ENCODE measurements around the gene KCNH1. TPM values are rescaled to one million over a fixed set of nuclear protein-coding genes. Genes with fewer than 3 reads are reported as not detected.

Gene KCNH1
- total RNA-seq, 4 donors from 2014 or later = 0.53 to 16.5 (median 2.4) TPM

DNA sequence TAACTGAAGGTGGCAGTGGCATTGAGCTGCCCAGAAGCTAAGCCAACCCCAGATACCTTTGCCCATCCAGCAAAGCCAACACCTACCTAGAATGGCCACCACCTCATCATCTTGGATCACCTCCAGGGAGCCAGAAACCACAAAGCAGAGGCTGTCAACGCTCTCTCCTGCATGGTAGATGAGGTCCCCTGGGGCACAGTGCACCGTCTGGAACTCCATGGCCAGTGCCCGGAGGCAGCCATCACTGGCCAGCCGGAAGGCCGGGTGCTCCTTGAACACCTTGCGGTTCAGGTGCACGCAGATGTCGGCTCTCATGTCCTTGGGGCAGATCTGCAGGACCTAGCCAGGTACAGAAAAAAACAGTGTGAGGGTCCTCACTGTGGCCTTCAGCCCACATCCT lies 336.5 kb downstream of the KCNH1 start:
- Histone ChIP-seq H3K27me3 (no peaks in the 10 kb centered on the region), H3K9me3 (no peaks in the 10 kb centered on the region), H3K27ac (no peak overlapping the region), H3K4me3 (no peak overlapping the region), H3K36me3 (no peaks in the 10 kb centered on the region), H3K4me1 (no peaks in the 10 kb centered on the region)
- DNase-seq = no peak
- TF ChIP-seq, protein P1, sequence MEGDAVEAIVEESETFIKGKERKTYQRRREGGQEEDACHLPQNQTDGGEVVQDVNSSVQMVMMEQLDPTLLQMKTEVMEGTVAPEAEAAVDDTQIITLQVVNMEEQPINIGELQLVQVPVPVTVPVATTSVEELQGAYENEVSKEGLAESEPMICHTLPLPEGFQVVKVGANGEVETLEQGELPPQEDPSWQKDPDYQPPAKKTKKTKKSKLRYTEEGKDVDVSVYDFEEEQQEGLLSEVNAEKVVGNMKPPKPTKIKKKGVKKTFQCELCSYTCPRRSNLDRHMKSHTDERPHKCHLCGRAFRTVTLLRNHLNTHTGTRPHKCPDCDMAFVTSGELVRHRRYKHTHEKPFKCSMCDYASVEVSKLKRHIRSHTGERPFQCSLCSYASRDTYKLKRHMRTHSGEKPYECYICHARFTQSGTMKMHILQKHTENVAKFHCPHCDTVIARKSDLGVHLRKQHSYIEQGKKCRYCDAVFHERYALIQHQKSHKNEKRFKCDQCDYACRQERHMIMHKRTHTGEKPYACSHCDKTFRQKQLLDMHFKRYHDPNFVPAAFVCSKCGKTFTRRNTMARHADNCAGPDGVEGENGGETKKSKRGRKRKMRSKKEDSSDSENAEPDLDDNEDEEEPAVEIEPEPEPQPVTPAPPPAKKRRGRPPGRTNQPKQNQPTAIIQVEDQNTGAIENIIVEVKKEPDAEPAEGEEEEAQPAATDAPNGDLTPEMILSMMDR (IDR thresholded peaks at IDR 0.05) = no peak
- TF ChIP-seq POLR2A (IDR thresholded peaks at IDR 0.05) = no peak

DNA sequence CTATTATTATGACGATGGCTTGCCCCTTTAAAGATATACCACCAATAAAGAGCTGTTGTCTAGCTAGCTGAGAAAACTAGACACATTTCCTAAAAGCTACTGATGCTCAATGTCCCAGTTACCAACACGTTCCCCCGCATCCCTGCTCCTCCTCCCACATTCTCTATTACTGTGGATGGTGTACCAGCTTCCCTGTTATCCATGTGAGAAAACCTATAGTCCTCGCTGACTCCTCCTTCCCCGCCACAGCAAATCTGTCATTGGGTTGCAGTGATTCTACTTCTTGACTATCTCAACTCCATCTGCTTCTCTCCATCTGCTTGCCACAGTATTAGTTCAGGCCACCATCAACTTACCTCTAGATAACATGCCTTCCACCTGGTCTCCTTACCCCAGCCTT lies 337.5 kb downstream of the KCNH1 start:
- H3K27me3 ChIP-seq = no peaks in the 10 kb centered on the region
- TF ChIP-seq POLR2A (IDR thresholded peaks at IDR 0.05) = no peak
- TF ChIP-seq, protein P1 (IDR thresholded peaks at IDR 0.05) = no peak
- no peaks in the 10 kb centered on the region for H3K36me3 ChIP-seq

GRCh38 chr1:210794445-210794844 lies 339.5 kb downstream of the KCNH1 start:
- no peak overlapping the region for H3K27ac ChIP-seq
- no peaks in the 10 kb centered on the region for H3K36me3 ChIP-seq
- no peaks in the 10 kb centered on the region for H3K4me1 ChIP-seq
- TF ChIP-seq POLR2A (IDR thresholded peaks at IDR 0.05) = no peak
- TF ChIP-seq, protein P1 (IDR thresholded peaks at IDR 0.05) = no peak
- no peak overlapping the region for H3K4me3 ChIP-seq
- no peak for DNase-seq
- H3K27me3 ChIP-seq = no peaks in the 10 kb centered on the region
- no peaks in the 10 kb centered on the region for H3K9me3 ChIP-seq

More for the DNA sequence above, 337.5 kb downstream of the KCNH1 start:
- Histone ChIP-seq H3K4me1 (no peaks in the 10 kb centered on the region), H3K27ac (no peak overlapping the region), H3K4me3 (no peak overlapping the region), H3K9me3 (no peaks in the 10 kb centered on the region)
- DNase-seq = no peak

DNA sequence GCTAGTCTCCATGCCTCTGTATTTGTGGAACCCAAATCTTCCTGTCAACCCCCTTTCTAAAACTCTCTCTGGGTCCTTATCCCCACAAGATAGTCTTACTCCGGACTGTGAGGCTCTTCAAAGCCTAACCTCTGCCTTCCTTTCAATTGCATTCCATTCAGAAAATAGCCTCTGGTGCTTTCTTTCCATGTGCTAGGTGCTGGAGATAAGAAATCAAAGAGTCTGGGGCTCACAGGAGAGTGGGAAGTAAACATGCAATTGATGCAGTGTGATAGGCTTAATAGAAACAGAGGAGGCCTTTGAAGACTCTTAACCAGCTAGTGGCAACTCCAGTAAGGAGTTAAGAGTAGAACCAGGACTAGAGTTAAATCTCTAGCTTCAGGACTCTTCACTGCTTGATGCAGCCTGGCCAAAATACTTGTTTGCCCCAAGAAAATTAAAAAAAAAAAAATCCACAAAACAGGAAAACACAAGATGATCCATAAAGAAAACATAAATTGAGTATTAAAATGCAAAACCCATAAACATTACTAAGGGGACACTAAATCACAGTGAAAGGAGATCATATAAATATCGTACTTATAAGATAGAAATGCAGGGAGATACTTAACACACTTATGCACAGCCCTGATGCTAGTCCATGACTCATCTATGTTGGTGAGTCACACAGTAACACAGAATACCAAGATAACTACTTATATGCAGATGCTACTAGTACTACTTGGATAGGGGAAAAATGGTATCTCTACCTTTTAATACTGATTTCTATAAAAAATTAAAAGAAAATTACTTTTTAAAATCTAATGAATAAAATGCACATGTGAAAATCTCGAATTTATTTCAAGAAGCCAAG lies 341.5 kb downstream of the KCNH1 start:
- Histone ChIP-seq H3K9me3 (no peaks in the 10 kb centered on the region), H3K36me3 (no peaks in the 10 kb centered on the region), H3K27ac (no peak overlapping the region), H3K4me3 (no peak overlapping the region), H3K27me3 (no peaks in the 10 kb centered on the region), H3K4me1 (no peaks in the 10 kb centered on the region)
- TF ChIP-seq, protein P1 (IDR thresholded peaks at IDR 0.05) = no peak
- TF ChIP-seq POLR2A (IDR thresholded peaks at IDR 0.05) = no peak
- no peak for DNase-seq

DNA sequence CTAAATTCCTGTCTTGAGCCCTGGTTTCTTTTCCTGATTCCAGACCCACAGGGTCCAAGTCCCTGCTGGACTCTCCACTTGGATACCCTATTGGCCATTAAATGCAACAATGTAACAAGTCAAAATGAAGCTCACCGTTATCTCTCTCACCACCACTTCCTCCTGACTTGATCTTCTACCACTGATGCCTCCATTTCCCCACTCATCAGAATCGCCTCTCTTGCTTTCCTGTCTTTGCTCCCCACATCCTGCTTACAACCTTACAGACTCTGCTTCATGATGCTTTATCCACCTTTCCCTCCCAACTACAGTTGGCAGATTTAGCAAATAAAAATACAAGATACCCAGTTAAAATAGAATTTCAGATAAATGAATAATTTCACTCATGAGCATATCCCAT lies 343.8 kb downstream of the KCNH1 start:
- Histone ChIP-seq H3K9me3 (no peaks in the 10 kb centered on the region), H3K36me3 (no peaks in the 10 kb centered on the region), H3K27me3 (no peaks in the 10 kb centered on the region), H3K27ac (no peak overlapping the region), H3K4me3 (no peak overlapping the region), H3K4me1 (no peaks in the 10 kb centered on the region)
- DNase-seq = no peak
- TF ChIP-seq, protein P1 (IDR thresholded peaks at IDR 0.05) = no peak
- no peak for TF ChIP-seq POLR2A (IDR thresholded peaks at IDR 0.05)

Measured in Peyer's patch (tissue), 4 donors.